ENCODE results near the gene SELENOM.

SELENOM gene

GRCh38 chr22:31094021-31094551 is 13.3 kb downstream of the SELENOM start:
- no peak overlapping the region for H3K4me3 ChIP-seq (ENCODE audit: low read length)
- H4K20me1 ChIP-seq (ENCODE audit: insufficient read depth, low read length): no peaks in the 10 kb centered on the region
- H3K4me1 ChIP-seq (ENCODE audit: low read length): no peaks in the 10 kb centered on the region
- no peaks in the 10 kb centered on the region for H3K36me3 ChIP-seq (replicated peaks; ENCODE audit: insufficient read depth, low read length)
- no peak for DNase-seq
- no peak overlapping the region for H3K27ac ChIP-seq (ENCODE audit: low read length)
- H3K4me2 ChIP-seq (ENCODE audit: low read depth, low read length): no peak overlapping the region
- H3K27me3 ChIP-seq (replicated peaks; ENCODE audit: insufficient read depth, low read length): no peaks in the 10 kb centered on the region
- no peaks in the 10 kb centered on the region for H3K9me2 ChIP-seq (replicated peaks; ENCODE audit: insufficient read depth, low read length)
- H3K9ac ChIP-seq (ENCODE audit: low read length): no peak overlapping the region
- no peaks in the 10 kb centered on the region for H3F3A ChIP-seq (ENCODE audit: insufficient read depth, low read length)
- no peaks in the 10 kb centered on the region for H3K9me3 ChIP-seq (replicated peaks; ENCODE audit: insufficient read depth, low read length)
- no peak overlapping the region for H2AFZ ChIP-seq (ENCODE audit: low read length)
- no peaks in the 10 kb centered on the region for H3K79me2 ChIP-seq (ENCODE audit: low read length)
- TF ChIP-seq CTCF (IDR thresholded peaks at IDR 0.05; ENCODE audit: low read length) (no peak), EZH2 (optimal IDR thresholded peaks at IDR 0.05; ENCODE audit: low read depth, low read length) (no peak), EZH2phosphoT487 (IDR thresholded peaks at IDR 0.05; ENCODE audit: low read length) (no peak)

- no peak for DNase-seq
- H3K9me2 ChIP-seq (replicated peaks; ENCODE audit: insufficient read depth, low read length): no peaks in the 10 kb centered on the region
- no peak overlapping the region for H3K27ac ChIP-seq (ENCODE audit: low read length)
- no peaks in the 10 kb centered on the region for H3K79me2 ChIP-seq (ENCODE audit: low read length)
- no peak overlapping the region for H3K9ac ChIP-seq (ENCODE audit: low read length)
- H4K20me1 ChIP-seq (ENCODE audit: insufficient read depth, low read length): no peaks in the 10 kb centered on the region
- no peaks in the 10 kb centered on the region for H3K36me3 ChIP-seq (replicated peaks; ENCODE audit: insufficient read depth, low read length)
- no peak overlapping the region for H2AFZ ChIP-seq (ENCODE audit: low read length)
- H3F3A ChIP-seq (ENCODE audit: insufficient read depth, low read length): no peaks in the 10 kb centered on the region
- TF ChIP-seq EZH2phosphoT487 (IDR thresholded peaks at IDR 0.05; ENCODE audit: low read length) (no peak), CTCF (IDR thresholded peaks at IDR 0.05; ENCODE audit: low read length) (no peak), EZH2 (optimal IDR thresholded peaks at IDR 0.05; ENCODE audit: low read depth, low read length) (no peak)
- H3K4me3 ChIP-seq (ENCODE audit: low read length): no peak overlapping the region
- H3K4me1 ChIP-seq (ENCODE audit: low read length): no peaks in the 10 kb centered on the region
- no peak overlapping the region for H3K4me2 ChIP-seq (ENCODE audit: low read depth, low read length)
- H3K9me3 ChIP-seq (replicated peaks; ENCODE audit: insufficient read depth, low read length): no peaks in the 10 kb centered on the region
- H3K27me3 ChIP-seq (replicated peaks; ENCODE audit: insufficient read depth, low read length): no peaks in the 10 kb centered on the region
These were observed 14.1 kb downstream of the SELENOM start for GRCh38 chr22:31093086-31093850.

GRCh38 chr22:31092161-31092560 is 15.2 kb downstream of the SELENOM start:
- TF ChIP-seq CTCF (IDR thresholded peaks at IDR 0.05; ENCODE audit: low read length): no peak
- TF ChIP-seq EZH2phosphoT487 (IDR thresholded peaks at IDR 0.05; ENCODE audit: low read length): no peak
- TF ChIP-seq EZH2 (optimal IDR thresholded peaks at IDR 0.05; ENCODE audit: low read depth, low read length): no peak
- H3K4me1 ChIP-seq (ENCODE audit: low read length): no peaks in the 10 kb centered on the region
- no peak overlapping the region for H3K27ac ChIP-seq (ENCODE audit: low read length)

More at GRCh38 chr22:31092161-31092560, 15.2 kb downstream of the SELENOM start:
- no peaks in the 10 kb centered on the region for H3K36me3 ChIP-seq (replicated peaks; ENCODE audit: insufficient read depth, low read length)
- no peaks in the 10 kb centered on the region for H3F3A ChIP-seq (ENCODE audit: insufficient read depth, low read length)
- no peak overlapping the region for H2AFZ ChIP-seq (ENCODE audit: low read length)
- H3K9ac ChIP-seq (ENCODE audit: low read length): no peak overlapping the region
- no peaks in the 10 kb centered on the region for H3K79me2 ChIP-seq (ENCODE audit: low read length)
- no peaks in the 10 kb centered on the region for H3K9me3 ChIP-seq (replicated peaks; ENCODE audit: insufficient read depth, low read length)
- H3K27me3 ChIP-seq (replicated peaks; ENCODE audit: insufficient read depth, low read length): no peaks in the 10 kb centered on the region
- H4K20me1 ChIP-seq (ENCODE audit: insufficient read depth, low read length): no peaks in the 10 kb centered on the region
- no peaks in the 10 kb centered on the region for H3K9me2 ChIP-seq (replicated peaks; ENCODE audit: insufficient read depth, low read length)
- no peak overlapping the region for H3K4me3 ChIP-seq (ENCODE audit: low read length)
- H3K4me2 ChIP-seq (ENCODE audit: low read depth, low read length): no peak overlapping the region
- no peak for DNase-seq
